ENCODE measurements around the gene MCM3AP.
A peak's percentile ranks its signal among the peaks of the same experiment; 100 is the strongest.
"Not testable (repeated sequence)": the region's sequence is repeated elsewhere in the genome, so short reads cannot be mapped to it uniquely, and the experiment has no call there.

Gene MCM3AP

GRCh38 chr21:46239817-46240325 is 45.5 kb downstream of the MCM3AP start:
- DNase-seq = no peak

GRCh38 chr21:46237474-46237873 is 47.9 kb downstream of the MCM3AP start:
- DNase-seq = no peak

- DNase-seq = no peak
These were observed 50.9 kb downstream of the MCM3AP start for GRCh38 chr21:46234436-46234950.

GRCh38 chr21:46229923-46230260 is 55.5 kb downstream of the MCM3AP start:
- no peak for DNase-seq

- no peak for DNase-seq
These were observed 56.1 kb downstream of the MCM3AP start for GRCh38 chr21:46229133-46229922.

GRCh38 chr21:46228345-46229051 is 56.9 kb downstream of the MCM3AP start, which contains the start of gene LSS:
Gene LSS, minus strand, starts transcription at chr21:46228774. Its CDS starts 29 bp downstream, at chr21:46228745.
- DNase-seq = peak; percentile 98 to 99

- DNase-seq = no peak
These were observed 57.5 kb downstream of the MCM3AP start for GRCh38 chr21:46227811-46228344.

GRCh38 chr21:46226920-46227599 is 58.4 kb downstream of the MCM3AP start:
- DNase-seq = no peak

GRCh38 chr21:46226146-46226545 is 59.3 kb downstream of the MCM3AP start:
- no peak for DNase-seq

- DNase-seq = not testable (repeated sequence)
These were observed 61.8 kb downstream of the MCM3AP start for GRCh38 chr21:46223661-46224060.

- no peak for DNase-seq
These were observed 62.2 kb downstream of the MCM3AP start for GRCh38 chr21:46223217-46223616.

- no peak for DNase-seq
These were observed 62.8 kb downstream of the MCM3AP start for GRCh38 chr21:46222436-46223116.

GRCh38 chr21:46221664-46222435 is 63.6 kb downstream of the MCM3AP start:
- no peak for DNase-seq

- no peak for DNase-seq
These were observed 64.6 kb downstream of the MCM3AP start for GRCh38 chr21:46220847-46221246.

GRCh38 chr21:46220275-46220810 is 65.1 kb downstream of the MCM3AP start:
- DNase-seq = no peak

- no peak for DNase-seq
These were observed 65.7 kb downstream of the MCM3AP start for GRCh38 chr21:46219591-46220239.

GRCh38 chr21:46218906-46219590 is 66.4 kb downstream of the MCM3AP start:
- DNase-seq = no peak

GRCh38 chr21:46217511-46218196 is 67.8 kb downstream of the MCM3AP start:
- no peak for DNase-seq

GRCh38 chr21:46216132-46216747 is 69.2 kb downstream of the MCM3AP start:
- no peak for DNase-seq

All from CD4-positive, alpha-beta T cell treated with Interleukin-4 for 1 hour (primary cell).